K562 (cell line): Measurements from ENCODE around the gene GPR162. TPM values are rescaled to one million over a fixed set of nuclear protein-coding genes. Genes with fewer than 3 reads are reported as not detected.

Source experiments
- ATAC-seq: fragments of 200-7000 bp; cut with Tn5 transposase; 3 replicates; pipeline ENCODE4 v1.9.1; 2020; ENCODE audit warnings: moderate library complexity
- BruUV-seq: library from RNA; stranded (reverse); fragments of 400-500 nt; replicated peaks from 2 replicates; lab custom pipeline; 2021; lab: Mats Ljungman, UMichigan
- CTCF ChIA-PET: fragments of 300-600 bp; formaldehyde crosslinking; extraction: SDS; loops from one replicate; lab custom pipeline; 2021; ENCODE audit warnings: low intra/inter-chr PET ratio; lab: Yijun Ruan, JAX
- POLR2A ChIA-PET: fragments of 300-600, 350-650 bp; sonication (Branson Sonifier 250); formaldehyde crosslinking; extraction: SDS; loops from one replicate; lab custom pipeline; 2021; ENCODE audit warnings: antibody characterized with exemption, inconsistent platforms; lab: Yijun Ruan, JAX
- DNase-seq, 4 experiments: peaks; one replicate each; pipeline versions ENCODE4 v3.0.0 to v3.0.0-alpha.2; 2011 to 2018; ENCODE audit warnings: low spot score in 3 of 4, mixed read lengths in 3 of 4; ENCODE audit errors: extremely low read depth in 1 of 4
- FAIRE-seq: peaks from 2 replicates; lab custom pipeline; 2011; peaks lifted over from hg19 to GRCh38; lab: Jason Lieb, UNC
- H2AFZ ChIP-seq: 2 replicates; pipeline ENCODE4 v1.6.0; 2011; ENCODE audit warnings: low read depth, low read length, control low read depth, inconsistent platforms
- H3K27ac ChIP-seq: fragments of 200-600 bp; 3 replicates; pipeline ENCODE4 v1.8.0; 2011; ENCODE audit warnings: low read depth, mild to moderate bottlenecking, control low read depth, inconsistent platforms, low read length, moderate library complexity, mixed read lengths; ENCODE audit errors: extremely low read depth
- H3K27me3 ChIP-seq, 2 experiments: fragments of 300-600 bp in 1 of 2; 2 replicates in 1 of 2; 3 replicates in 1 of 2; pipeline versions ENCODE4 v1.6.0 to v1.8.0; 2011; ENCODE audit warnings: inconsistent platforms in 2 of 2, low read length in 2 of 2, mild to moderate bottlenecking in 1 of 2, mixed read lengths in 1 of 2, moderate library complexity in 1 of 2; ENCODE audit not compliant: control insufficient read depth in 2 of 2, insufficient read depth in 2 of 2
- H3K36me3 ChIP-seq: fragments of 300-600 bp; 3 replicates; pipeline ENCODE4 v1.8.0; 2011; ENCODE audit warnings: mild to moderate bottlenecking, low read length, inconsistent platforms; ENCODE audit not compliant: control insufficient read depth, insufficient read depth
- H3K4me1 ChIP-seq, 2 experiments: fragments of 200-600 bp in 1 of 2; replicated peaks in 1 of 2; 2 replicates in 1 of 2; 3 replicates in 1 of 2; pipeline versions ENCODE4 v1.5.1 to v1.8.0; 2011; ENCODE audit warnings: inconsistent platforms in 2 of 2, low read length in 2 of 2, mild to moderate bottlenecking in 1 of 2, mixed read lengths in 1 of 2, moderate library complexity in 1 of 2; ENCODE audit not compliant: control insufficient read depth in 2 of 2, insufficient read depth in 2 of 2
- H3K4me2 ChIP-seq: 2 replicates; pipeline ENCODE4 v1.6.1; 2011; ENCODE audit warnings: low read length, control low read depth, inconsistent platforms, mixed read lengths; ENCODE audit not compliant: insufficient read depth
- H3K4me3 ChIP-seq: fragments of 200-600 bp; sonication (generic), shearing (Covaris generic); 2 replicates; pipeline ENCODE4 v1.5.1; 2016; ENCODE audit warnings: control low read depth, inconsistent platforms
- H3K79me2 ChIP-seq: fragments of 200-600 bp; 3 replicates; pipeline ENCODE4 v1.8.0; 2011; ENCODE audit warnings: low read length, inconsistent platforms; ENCODE audit not compliant: control insufficient read depth, insufficient read depth
- H3K9ac ChIP-seq, 2 experiments: 2 replicates each; pipeline versions ENCODE4 v1.6.0 to v1.6.1; 2011; ENCODE audit warnings: low read depth in 2 of 2, low read length in 2 of 2, control low read depth in 1 of 2, inconsistent platforms in 1 of 2, mild to moderate bottlenecking in 1 of 2, mixed read lengths in 1 of 2; ENCODE audit not compliant: insufficient read depth in 1 of 2
- H3K9me1 ChIP-seq: one replicate; pipeline ENCODE4 v1.6.0; 2011; ENCODE audit warnings: inconsistent platforms, mild to moderate bottlenecking, low read length, moderate library complexity; ENCODE audit not compliant: control insufficient read depth, insufficient read depth
- H3K9me3 ChIP-seq: replicated peaks from 2 replicates; pipeline ENCODE4 v1.5.1; 2011; ENCODE audit warnings: low read depth, low read length, inconsistent platforms; ENCODE audit not compliant: control insufficient read depth, insufficient read depth
- H4K20me1 ChIP-seq: replicated peaks from 2 replicates; pipeline ENCODE4 v1.6.1; 2011; ENCODE audit warnings: low read length, inconsistent platforms, mixed read lengths; ENCODE audit not compliant: control insufficient read depth, insufficient read depth
- POLR2G ChIP-seq: fragments of 200-400 bp; formaldehyde crosslinking; IDR thresholded peaks from 2 replicates; pipeline ENCODE4 v1.6.1; 2017; ENCODE audit warnings: low read depth, mild to moderate bottlenecking, antibody characterized with exemption, low read length, moderate library complexity
- PRMT5 ChIP-seq: sonication (generic); formaldehyde crosslinking; IDR thresholded peaks from 2 replicates; pipeline ENCODE4 v1.5.0; 2020; ENCODE audit warnings: missing genetic modification reagents
- SREBF2 ChIP-seq: sonication (generic); formaldehyde crosslinking; IDR thresholded peaks from 2 replicates; pipeline ENCODE4 v1.4.0; 2020; ENCODE audit warnings: mild to moderate bottlenecking, missing genetic modification reagents
- ZNF584 ChIP-seq: fragments of 200-800 bp; sonication (Bioruptor generic); IDR thresholded peaks from 2 replicates; pipeline ENCODE4 v1.6.1; 2016; ENCODE audit warnings: low read depth, mild to moderate bottlenecking, missing genetic modification characterization, missing compliant biosample characterization
- WGBS: fragments of 100-300 bp; shearing (Covaris generic); methylation state at CpG from one replicate; pipeline ENCODE4 v1.1.6; 2016; ENCODE audit warnings: low coverage, mixed read lengths; ENCODE audit not compliant: insufficient coverage; ENCODE audit errors: missing lambda C conversion rate; 5-methylcytosine and 5-hydroxymethylcytosine counted together
- in situ Hi-C: fragments of 300-500 bp; cut with MboI; formaldehyde crosslinking; loops from 4 replicates; pipeline ENCODE4 v1.15.0; 2018; ENCODE audit warnings: inconsistent platforms, mixed read lengths
- intact Hi-C: fragments of 100-400 bp; cut with micrococcal nuclease; formaldehyde crosslinking; loops from 2 replicates; pipeline ENCODE4 v1.14.2; 2022
- polyA plus RNA-seq, 8 experiments: library from polyadenylated mRNA; depleted of rRNA in 4 of 8; stranded (reverse) in 5 of 8; unstranded in 3 of 8; fragments of >200 nt; fragmentation: Nextera tagmentation in 2 of 8; fragmentation: Illumina TruSeq in 1 of 8; extraction: Ambion mirVana in 2 of 8; extraction: Trizol in 1 of 8; gene quantifications; 2 replicates each; pipeline versions ENCODE4 v1.2.1 to v1.2.3, GENCODE V29; 2011 to 2014; ENCODE audit warnings: inconsistent platforms in 1 of 8, missing spikeins in 1 of 8
- total RNA-seq, 7 experiments: library from RNA; depleted of rRNA in 6 of 7; stranded (reverse); fragments of >200 nt in 6 of 7; fragmentation: Illumina TruSeq in 2 of 7; extraction: Trizol in 2 of 7; gene quantifications; 2 replicates each; pipeline versions ENCODE4 v1.2.1 to v1.2.3, GENCODE V29; 2011 to 2021; ENCODE audit warnings: low replicate concordance in 1 of 7
- TF ChIP-seq, protein P1 (sequence below): fragments of 200-800 bp; sonication (Bioruptor generic); IDR thresholded peaks from 2 replicates; pipeline ENCODE4 v1.6.1; 2017; ENCODE audit warnings: missing genetic modification characterization, missing compliant biosample characterization

Gene GPR162
- total and polyA plus RNA-seq, 9 of the 15 experiments (the other 6 are each of a cell fraction or from before 2014, with no cell fraction given): 0.65 to 1.8 (median 1.1) TPM; not detected in 2

DNA sequence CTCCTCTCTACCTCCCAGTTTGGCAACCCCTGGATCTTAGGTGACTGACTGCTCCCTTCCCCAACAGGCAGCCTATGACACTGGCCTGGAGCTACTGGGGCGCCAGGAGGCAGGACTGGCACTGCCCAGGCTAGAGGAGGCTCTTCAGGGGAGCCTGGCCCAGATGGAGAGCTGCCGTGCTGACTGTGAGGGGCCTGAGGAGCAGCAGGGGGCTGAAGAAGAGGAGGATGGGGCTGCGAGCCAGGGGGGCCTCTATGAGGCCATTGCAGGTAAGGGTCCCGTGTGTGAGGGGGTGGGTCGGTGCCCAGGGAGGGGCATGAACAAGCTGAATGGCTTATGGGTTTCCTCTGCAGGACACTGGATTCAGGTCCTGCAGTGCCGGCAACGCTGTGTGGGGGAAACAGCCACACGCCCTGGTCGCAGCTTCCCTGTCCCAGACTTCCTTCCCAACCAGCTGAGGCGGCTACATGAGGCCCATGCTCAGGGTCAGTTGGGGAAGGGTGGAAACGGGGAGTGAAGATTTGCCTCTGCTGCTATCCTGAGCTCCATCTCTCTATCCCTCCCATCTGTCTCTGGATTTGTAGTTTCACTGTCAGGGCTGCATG, 8.8 kb downstream of the GPR162 start:
- intact Hi-C loops (no loop called here), in situ Hi-C loops (no loop called here)
- no peaks in the 10 kb centered on the region for H3K9me1 ChIP-seq
- ATAC-seq: no peak
- H3K27ac ChIP-seq: no peak overlapping the region
- no peak for TF ChIP-seq POLR2G
- TF ChIP-seq, protein P1, sequence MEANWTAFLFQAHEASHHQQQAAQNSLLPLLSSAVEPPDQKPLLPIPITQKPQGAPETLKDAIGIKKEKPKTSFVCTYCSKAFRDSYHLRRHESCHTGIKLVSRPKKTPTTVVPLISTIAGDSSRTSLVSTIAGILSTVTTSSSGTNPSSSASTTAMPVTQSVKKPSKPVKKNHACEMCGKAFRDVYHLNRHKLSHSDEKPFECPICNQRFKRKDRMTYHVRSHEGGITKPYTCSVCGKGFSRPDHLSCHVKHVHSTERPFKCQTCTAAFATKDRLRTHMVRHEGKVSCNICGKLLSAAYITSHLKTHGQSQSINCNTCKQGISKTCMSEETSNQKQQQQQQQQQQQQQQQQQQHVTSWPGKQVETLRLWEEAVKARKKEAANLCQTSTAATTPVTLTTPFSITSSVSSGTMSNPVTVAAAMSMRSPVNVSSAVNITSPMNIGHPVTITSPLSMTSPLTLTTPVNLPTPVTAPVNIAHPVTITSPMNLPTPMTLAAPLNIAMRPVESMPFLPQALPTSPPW: no peak
- no peak for TF ChIP-seq PRMT5 (CRISPR knock-in tag)
- TF ChIP-seq ZNF584 (CRISPR knock-in tag): no peak
- no peak for TF ChIP-seq SREBF2
- BruUV-seq: no TSS peak
- H3K4me2 ChIP-seq: 0 out of 2 replicates have a peak overlapping the region, but pooled peaks have one; percentile 87
- H3K27me3 ChIP-seq: no peaks in the 10 kb centered on the region
- WGBS: 87% methylated on average over 6 of the region's 11 CpGs
- peaks cover 11 to 48% of the 10 kb centered on the region in 2 experiments; a peak in 4 of 5 replicates for H3K4me1 ChIP-seq
- POLR2A ChIA-PET: interaction anchor here (0.6 to 3.2 kb wide), 4 partner anchors 9 to 37 kb away, joined by 3 to 13 read pairs (median 4); no protein-coding TSS in a partner anchor
- FAIRE-seq: no peak
- no peaks in the 10 kb centered on the region for H4K20me1 ChIP-seq
- peaks cover 24% of the 10 kb centered on the region for H3K79me2 ChIP-seq
- H2AFZ ChIP-seq: no peak overlapping the region
- H3K4me3 ChIP-seq: no peak overlapping the region
- CTCF ChIA-PET: no interaction called here
- peak overlapping the region in 1 of 2 experiments; percentile 30; a peak in 1 of 4 replicates for H3K9ac ChIP-seq
- H3K36me3 ChIP-seq: peaks cover 40% of the 10 kb centered on the region; the same call in 1 of the 3 replicates
- no peaks in the 10 kb centered on the region for H3K9me3 ChIP-seq
- no peak for DNase-seq
